ENCODE measurements around the gene LCN1.
A peak's percentile ranks its signal among the peaks of the same experiment; 100 is the strongest.

Gene LCN1

DNA sequence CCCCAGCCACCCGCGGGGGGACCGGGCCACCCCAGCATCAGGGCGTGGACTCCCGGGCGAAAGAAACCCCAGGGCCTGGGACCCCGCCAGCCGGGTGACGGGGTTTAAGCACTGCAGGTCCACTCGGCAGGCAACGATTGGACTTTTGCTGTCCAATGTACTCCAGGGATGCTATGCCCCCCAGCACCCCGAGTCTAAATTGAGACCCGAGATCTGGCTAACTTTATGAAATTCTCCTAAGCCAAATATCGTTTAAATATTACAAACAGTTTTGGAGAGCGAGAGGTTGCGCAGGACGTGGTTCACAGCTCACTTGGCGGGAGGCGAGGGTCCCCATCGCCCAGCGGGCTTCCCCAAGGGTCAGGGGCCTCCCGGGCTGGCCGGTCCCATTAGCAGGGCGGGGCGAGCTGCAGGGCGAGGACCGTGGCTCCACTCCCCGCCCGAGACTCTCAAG lies 21.1 kb upstream of the LCN1 start:
- Histone ChIP-seq H3K36me3 (ENCODE audit: control insufficient read depth, insufficient read depth, low read length) (peaks cover 14% of the 10 kb centered on the region), H3K4me1 (ENCODE audit: control insufficient read depth, insufficient read depth, low read length) (peaks cover 9% of the 10 kb centered on the region), H3K27me3 (ENCODE audit: control insufficient read depth, insufficient read depth, low read length, poor library complexity, severe bottlenecking) (peaks cover 4% of the 10 kb centered on the region), H3K4me3 (ENCODE audit: insufficient read depth, low read depth, low read length) (peak overlapping the region; percentile 83), H3K27ac (ENCODE audit: insufficient read depth, low read depth, low read length, poor library complexity, severe bottlenecking) (no peak overlapping the region), H3K9me3 (ENCODE audit: control insufficient read depth, low read length) (no peaks in the 10 kb centered on the region)
- 1 to 2% methylated on average over 29 of the region's 29 CpGs for WGBS, 2 experiments

DNA sequence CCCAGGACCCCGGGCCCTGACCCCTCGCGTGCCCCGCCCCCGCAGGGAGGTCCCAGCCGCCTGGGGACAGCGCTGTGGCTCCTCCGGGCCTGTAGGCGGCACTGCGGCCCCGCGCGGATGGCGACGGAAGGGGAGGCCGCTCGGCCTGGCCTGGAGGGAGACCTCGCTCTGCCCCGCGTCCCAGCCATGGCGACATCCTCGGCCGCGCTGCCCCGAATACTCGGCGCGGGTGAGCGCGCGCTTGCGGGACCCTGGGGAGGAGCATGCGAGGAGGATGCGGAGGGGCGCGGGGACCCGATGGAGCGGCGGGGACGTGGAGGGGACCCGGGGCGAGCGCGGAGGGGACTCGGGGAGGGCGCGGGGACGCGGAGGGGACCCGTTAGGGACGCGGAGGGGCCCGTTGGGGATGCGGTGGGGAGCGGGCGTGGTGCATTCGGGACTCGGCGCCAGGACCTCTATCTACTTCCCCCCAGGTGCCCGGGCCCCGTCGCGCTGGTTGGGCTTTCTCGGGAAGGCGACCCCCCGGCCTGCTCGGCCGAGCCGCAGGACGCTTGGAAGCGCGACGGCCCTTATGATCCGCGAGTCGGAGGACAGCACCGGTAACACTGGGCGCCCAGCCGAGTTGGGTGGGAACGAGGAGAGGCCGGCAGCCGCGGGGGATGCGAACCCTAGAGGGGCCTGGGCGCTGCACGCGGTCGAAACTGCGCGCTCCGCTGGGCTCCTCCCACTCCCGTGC lies 20.5 kb upstream of the LCN1 start, which contains the start of gene MRPS2:
Gene MRPS2, plus strand, starts transcription at position 158 of the 736 bp plus-strand sequence. Its CDS starts 29 bp downstream, at position 187.
- WGBS, 2 experiments = 0 to 1% methylated on average over 92 of the region's 92 CpGs
- Histone ChIP-seq H3K4me1 (ENCODE audit: control insufficient read depth, insufficient read depth, low read length) (peaks cover 9% of the 10 kb centered on the region), H3K27me3 (ENCODE audit: control insufficient read depth, insufficient read depth, low read length, poor library complexity, severe bottlenecking) (peaks cover 4% of the 10 kb centered on the region), H3K9me3 (ENCODE audit: control insufficient read depth, low read length) (no peaks in the 10 kb centered on the region), H3K36me3 (ENCODE audit: control insufficient read depth, insufficient read depth, low read length) (peaks cover 14% of the 10 kb centered on the region), H3K4me3 (ENCODE audit: insufficient read depth, low read depth, low read length) (peak within 1 kb of the TSS; percentile 83), H3K27ac (ENCODE audit: insufficient read depth, low read depth, low read length, poor library complexity, severe bottlenecking) (no peak within 1 kb of the TSS)

GRCh38 chr9:135501261-135502167 lies 19.7 kb upstream of the LCN1 start:
- peaks cover 14% of the 10 kb centered on the region for H3K36me3 ChIP-seq (ENCODE audit: control insufficient read depth, insufficient read depth, low read length)
- peaks cover 4% of the 10 kb centered on the region for H3K27me3 ChIP-seq (ENCODE audit: control insufficient read depth, insufficient read depth, low read length, poor library complexity, severe bottlenecking)
- no peaks in the 10 kb centered on the region for H3K9me3 ChIP-seq (ENCODE audit: control insufficient read depth, low read length)
- no peak overlapping the region for H3K27ac ChIP-seq (ENCODE audit: insufficient read depth, low read depth, low read length, poor library complexity, severe bottlenecking)
- 48% methylated on average over 38 of the region's 38 CpGs for WGBS, 2 experiments
- H3K4me3 ChIP-seq (ENCODE audit: insufficient read depth, low read depth, low read length) = peak overlapping the region; percentile 83
- H3K4me1 ChIP-seq (ENCODE audit: control insufficient read depth, insufficient read depth, low read length) = peaks cover 15% of the 10 kb centered on the region

DNA sequence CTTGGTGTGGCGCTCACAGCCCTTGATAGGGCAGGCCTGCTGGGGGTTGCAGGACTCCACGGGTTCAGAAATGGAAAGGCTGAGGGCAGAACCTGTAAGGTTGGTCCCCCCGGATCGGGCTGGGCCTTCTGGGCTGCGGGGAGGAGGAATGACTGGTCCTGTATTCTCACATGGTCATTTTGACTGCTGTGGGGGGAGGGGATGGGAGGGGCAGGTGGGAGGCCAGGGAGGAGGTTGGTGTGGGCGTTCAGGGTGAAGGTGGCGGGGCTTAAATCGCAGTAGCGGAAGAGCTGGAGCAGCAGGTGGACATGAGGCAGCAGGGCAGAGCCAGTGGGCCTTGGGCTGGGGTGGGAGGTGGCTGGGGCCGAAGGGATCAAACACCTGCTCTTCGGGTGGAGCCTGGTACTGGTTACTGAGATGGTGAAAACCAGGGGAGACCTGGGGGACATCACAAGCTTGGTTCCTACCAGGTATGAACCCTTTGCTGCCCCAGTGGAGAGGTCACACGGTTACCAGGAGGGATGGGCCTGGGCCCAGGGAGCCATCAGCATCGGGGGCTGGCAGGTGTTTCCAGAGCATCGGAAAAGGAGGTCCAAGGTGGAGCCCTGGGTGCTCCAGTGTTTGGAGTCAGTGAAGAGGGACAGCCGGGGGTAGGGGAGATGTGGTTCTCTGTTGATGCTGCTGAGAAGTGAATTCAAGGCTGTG lies 18.9 kb upstream of the LCN1 start:
- Histone ChIP-seq H3K4me1 (ENCODE audit: control insufficient read depth, insufficient read depth, low read length) (peaks cover 18% of the 10 kb centered on the region), H3K4me3 (ENCODE audit: insufficient read depth, low read depth, low read length) (no peak overlapping the region), H3K36me3 (ENCODE audit: control insufficient read depth, insufficient read depth, low read length) (peaks cover 14% of the 10 kb centered on the region), H3K27me3 (ENCODE audit: control insufficient read depth, insufficient read depth, low read length, poor library complexity, severe bottlenecking) (peaks cover 4% of the 10 kb centered on the region), H3K9me3 (ENCODE audit: control insufficient read depth, low read length) (no peaks in the 10 kb centered on the region), H3K27ac (ENCODE audit: insufficient read depth, low read depth, low read length, poor library complexity, severe bottlenecking) (no peak overlapping the region)
- WGBS, 2 experiments = 96 to 97% methylated on average over 15 of the region's 15 CpGs

- Histone ChIP-seq H3K27me3 (ENCODE audit: control insufficient read depth, insufficient read depth, low read length, poor library complexity, severe bottlenecking) (peaks cover 4% of the 10 kb centered on the region), H3K36me3 (ENCODE audit: control insufficient read depth, insufficient read depth, low read length) (peaks cover 14% of the 10 kb centered on the region), H3K4me1 (ENCODE audit: control insufficient read depth, insufficient read depth, low read length) (peaks cover 18% of the 10 kb centered on the region), H3K9me3 (ENCODE audit: control insufficient read depth, low read length) (no peaks in the 10 kb centered on the region), H3K27ac (ENCODE audit: insufficient read depth, low read depth, low read length, poor library complexity, severe bottlenecking) (no peak overlapping the region), H3K4me3 (ENCODE audit: insufficient read depth, low read depth, low read length) (no peak overlapping the region)
- 96% methylated on average over 16 of the region's 16 CpGs for WGBS, 2 experiments
Observed at GRCh38 chr9:135502873-135503321, 18.3 kb upstream of the LCN1 start.

DNA sequence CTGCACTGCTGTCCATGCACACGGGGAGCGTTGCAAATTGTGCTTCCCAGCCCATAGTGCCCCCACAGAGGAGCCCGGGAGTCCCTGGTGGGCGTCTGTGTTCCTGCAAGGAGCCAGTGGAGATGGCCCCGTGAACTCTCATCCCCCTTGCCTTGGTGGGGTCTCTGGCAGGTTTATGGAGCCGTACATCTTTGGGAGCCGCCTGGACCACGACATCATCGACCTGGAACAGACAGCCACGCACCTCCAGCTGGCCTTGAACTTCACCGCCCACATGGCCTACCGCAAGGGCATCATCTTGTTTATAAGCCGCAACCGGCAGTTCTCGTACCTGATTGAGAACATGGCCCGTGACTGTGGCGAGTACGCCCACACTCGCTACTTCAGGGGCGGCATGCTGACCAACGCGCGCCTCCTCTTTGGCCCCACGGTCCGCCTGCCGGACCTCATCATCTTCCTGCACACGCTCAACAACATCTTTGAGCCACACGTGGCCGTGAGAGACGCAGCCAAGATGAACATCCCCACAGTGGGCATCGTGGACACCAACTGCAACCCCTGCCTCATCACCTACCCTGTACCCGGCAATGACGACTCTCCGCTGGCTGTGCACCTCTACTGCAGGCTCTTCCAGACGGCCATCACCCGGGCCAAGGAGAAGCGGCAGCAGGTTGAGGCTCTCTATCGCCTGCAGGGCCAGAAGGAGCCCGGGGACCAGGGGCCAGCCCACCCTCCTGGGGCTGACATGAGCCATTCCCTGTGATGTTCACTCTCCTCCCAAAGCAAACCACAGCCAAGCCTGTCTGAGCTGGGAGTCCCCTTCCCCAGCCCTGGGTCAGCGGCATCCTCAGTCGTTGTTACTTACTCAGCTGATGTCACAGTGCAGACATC lies 17.6 kb upstream of the LCN1 start:
- peaks cover 14% of the 10 kb centered on the region for H3K36me3 ChIP-seq (ENCODE audit: control insufficient read depth, insufficient read depth, low read length)
- no peaks in the 10 kb centered on the region for H3K9me3 ChIP-seq (ENCODE audit: control insufficient read depth, low read length)
- peaks cover 3% of the 10 kb centered on the region for H3K27me3 ChIP-seq (ENCODE audit: control insufficient read depth, insufficient read depth, low read length, poor library complexity, severe bottlenecking)
- H3K4me3 ChIP-seq (ENCODE audit: insufficient read depth, low read depth, low read length) = no peak overlapping the region
- WGBS, 2 experiments = 95 to 97% methylated on average over 41 of the region's 41 CpGs
- peaks cover 18% of the 10 kb centered on the region for H3K4me1 ChIP-seq (ENCODE audit: control insufficient read depth, insufficient read depth, low read length)
- no peak overlapping the region for H3K27ac ChIP-seq (ENCODE audit: insufficient read depth, low read depth, low read length, poor library complexity, severe bottlenecking)

DNA sequence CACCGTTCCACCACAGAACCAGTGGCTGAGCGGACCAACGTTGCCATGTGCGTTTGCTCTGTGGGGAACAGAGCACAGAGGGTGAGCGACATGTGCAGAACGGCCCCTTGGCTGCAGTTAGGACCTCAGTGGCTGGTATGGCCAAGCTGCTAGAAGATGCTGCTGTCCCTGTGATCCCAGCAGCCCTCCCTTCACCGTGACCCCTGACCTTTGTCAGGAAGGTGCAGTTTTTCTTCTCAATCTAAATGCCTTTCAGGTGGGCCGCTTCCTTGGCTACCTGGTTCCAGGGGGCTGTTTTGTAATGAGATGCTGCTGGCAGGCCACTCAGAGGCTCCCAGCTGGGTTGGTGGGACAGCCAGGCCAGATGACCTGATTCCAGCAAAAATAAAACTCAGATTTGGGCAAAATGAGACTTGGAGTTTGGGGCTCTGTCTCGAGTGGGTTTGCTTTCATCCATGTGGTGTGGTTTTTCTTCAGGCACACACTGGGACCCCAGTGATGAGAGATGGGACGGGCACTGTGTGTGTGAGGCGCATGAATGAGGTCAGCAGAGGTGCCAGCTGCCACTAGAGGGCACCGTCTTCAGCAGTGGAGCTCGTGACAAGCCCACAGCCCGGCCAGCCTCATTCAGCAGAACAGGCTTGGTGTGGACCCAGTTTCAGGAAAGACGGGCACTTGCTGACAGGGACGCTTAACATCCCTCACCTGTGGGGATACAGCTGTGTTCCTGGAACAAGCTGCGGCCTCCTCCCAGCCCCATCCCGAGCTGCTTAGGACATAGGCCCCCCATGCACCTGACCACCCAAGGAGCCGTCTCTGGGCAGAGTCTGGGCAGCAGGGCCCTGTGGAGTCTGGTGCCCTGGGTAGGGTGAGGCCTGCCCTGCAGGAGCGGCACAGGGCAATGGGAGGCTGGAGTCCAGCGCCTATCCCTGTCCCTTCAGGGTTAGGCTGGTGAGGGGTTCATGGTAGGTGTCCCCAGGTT lies 16.7 kb upstream of the LCN1 start:
- no peaks in the 10 kb centered on the region for H3K27me3 ChIP-seq (ENCODE audit: control insufficient read depth, insufficient read depth, low read length, poor library complexity, severe bottlenecking)
- WGBS, 2 experiments = 84 to 86% methylated on average over 21 of the region's 21 CpGs
- no peaks in the 10 kb centered on the region for H3K9me3 ChIP-seq (ENCODE audit: control insufficient read depth, low read length)

DNA sequence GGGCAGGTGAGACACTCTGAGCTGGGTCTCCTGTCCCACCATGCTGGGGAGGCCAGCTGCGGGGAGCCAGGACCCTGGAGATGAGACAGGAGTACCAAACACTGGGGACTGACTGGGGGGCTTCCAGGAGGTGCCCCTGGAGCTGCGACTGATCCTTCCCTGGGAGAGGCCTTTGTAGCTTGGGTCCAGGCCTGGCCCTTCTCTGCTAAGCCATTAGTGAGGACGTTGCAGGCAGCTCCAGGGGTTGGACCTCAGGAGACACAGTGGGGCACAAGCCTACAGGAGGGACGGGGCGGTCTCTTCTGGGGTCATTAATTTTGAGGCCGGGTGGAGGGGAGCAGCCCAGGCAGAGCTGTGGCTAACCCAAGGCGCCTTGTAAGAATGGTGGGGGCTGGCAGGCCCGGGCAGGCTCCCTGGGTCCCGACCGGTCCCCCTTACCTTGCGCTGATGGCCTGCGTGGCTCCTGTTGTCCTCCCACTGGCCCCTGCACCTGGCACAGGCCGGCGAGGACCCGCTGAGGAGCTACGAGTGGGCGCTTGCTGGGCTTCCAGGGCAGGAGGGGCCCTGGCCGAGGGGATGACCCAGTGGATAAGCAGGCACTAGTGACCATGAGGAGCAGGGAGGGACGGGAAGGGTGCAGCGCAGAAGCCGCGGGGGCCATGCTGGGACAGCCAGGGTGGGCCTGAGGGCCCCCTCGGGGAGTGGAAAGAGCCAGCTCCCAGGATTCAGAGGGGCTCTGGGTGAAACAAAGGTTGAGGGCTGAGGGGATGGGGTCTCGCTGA lies 15.6 kb upstream of the LCN1 start:
- H3K27ac ChIP-seq (ENCODE audit: insufficient read depth, low read depth, low read length, poor library complexity, severe bottlenecking) = no peak overlapping the region
- no peaks in the 10 kb centered on the region for H3K9me3 ChIP-seq (ENCODE audit: control insufficient read depth, low read length)
- WGBS, 2 experiments = 95% methylated on average over 24 of the region's 24 CpGs

More for the DNA sequence above, 16.7 kb upstream of the LCN1 start:
- Histone ChIP-seq H3K4me1 (ENCODE audit: control insufficient read depth, insufficient read depth, low read length) (peaks cover 18% of the 10 kb centered on the region), H3K36me3 (ENCODE audit: control insufficient read depth, insufficient read depth, low read length) (peaks cover 14% of the 10 kb centered on the region), H3K4me3 (ENCODE audit: insufficient read depth, low read depth, low read length) (no peak overlapping the region), H3K27ac (ENCODE audit: insufficient read depth, low read depth, low read length, poor library complexity, severe bottlenecking) (no peak overlapping the region)

More for the DNA sequence above, 15.6 kb upstream of the LCN1 start:
- Histone ChIP-seq H3K4me1 (ENCODE audit: control insufficient read depth, insufficient read depth, low read length) (peaks cover 18% of the 10 kb centered on the region), H3K36me3 (ENCODE audit: control insufficient read depth, insufficient read depth, low read length) (peaks cover 14% of the 10 kb centered on the region), H3K4me3 (ENCODE audit: insufficient read depth, low read depth, low read length) (no peak overlapping the region), H3K27me3 (ENCODE audit: control insufficient read depth, insufficient read depth, low read length, poor library complexity, severe bottlenecking) (no peaks in the 10 kb centered on the region)

All from ectodermal cell (in vitro differentiated cells).